HEK293 (cell line): ENCODE data around the gene RANGRF.

Experiments used
- CTCF ChIA-PET: fragments of 350-600 bp; formaldehyde crosslinking; extraction: SDS; loops from one replicate; lab custom pipeline; 2021; ENCODE audit warnings: antibody characterized with exemption; lab: Yijun Ruan, JAX
- POLR2A ChIA-PET: fragments of 300-600 bp; formaldehyde crosslinking; extraction: SDS; loops from one replicate; lab custom pipeline; 2020; ENCODE audit warnings: antibody characterized with exemption, inconsistent platforms; lab: Yijun Ruan, JAX
- H3K27ac ChIP-seq: fragments of 200-500 bp; sonication (Bioruptor generic); 2 replicates; pipeline ENCODE4 v1.5.1; 2014; ENCODE audit warnings: low read depth, low read length, control low read depth, inconsistent platforms; ENCODE audit errors: extremely low read depth
- H3K36me3 ChIP-seq, 2 experiments: fragments of 200-500 bp in 1 of 2; sonication (Bioruptor generic) in 1 of 2; 1 replicate in 1 of 2; 2 replicates in 1 of 2; pipeline ENCODE4 v1.5.1; 2014 to 2017; ENCODE audit warnings: inconsistent platforms in 2 of 2, low read length in 2 of 2; ENCODE audit not compliant: control insufficient read depth in 2 of 2, insufficient read depth in 1 of 2
- H3K4me1 ChIP-seq: fragments of 200-500 bp; sonication (Bioruptor generic); 2 replicates; pipeline ENCODE4 v1.5.1; 2014; ENCODE audit warnings: mild to moderate bottlenecking, low read length, inconsistent platforms; ENCODE audit not compliant: control insufficient read depth, insufficient read depth
- H3K4me3 ChIP-seq: 2 replicates; pipeline ENCODE4 v1.5.1; 2011; ENCODE audit warnings: low read depth, mild to moderate bottlenecking, control low read depth, low read length, moderate library complexity
- H3K9me3 ChIP-seq: fragments of 200-500 bp; sonication (Bioruptor generic); 2 replicates; pipeline ENCODE4 v1.5.1; 2014; ENCODE audit warnings: low read depth, low read length, inconsistent platforms; ENCODE audit not compliant: control insufficient read depth, insufficient read depth
- BCL11B ChIP-seq: fragments of 450-650 bp; formaldehyde crosslinking; IDR thresholded peaks from 2 replicates; pipeline ENCODE4 v1.5.1; 2016; ENCODE audit warnings: low read depth, missing biosample characterization, missing genetic modification characterization
- EGR2 ChIP-seq: fragments of 450-650 bp; formaldehyde crosslinking; IDR thresholded peaks from 2 replicates; pipeline ENCODE4 v1.5.1; 2016; ENCODE audit warnings: low read depth, missing biosample characterization, missing genetic modification characterization
- PRDM1 ChIP-seq: fragments of 450-650 bp; formaldehyde crosslinking; IDR thresholded peaks from 2 replicates; pipeline ENCODE4; 2016; ENCODE audit warnings: missing biosample characterization, missing genetic modification characterization
- REPIN1 ChIP-seq: fragments of 450-650 bp; formaldehyde crosslinking; IDR thresholded peaks from 2 replicates; pipeline ENCODE4 v1.5.1; 2017; ENCODE audit warnings: missing biosample characterization, missing genetic modification characterization, low read depth
- ZFHX2 ChIP-seq: fragments of 450-650 bp; formaldehyde crosslinking; conservative IDR thresholded peaks from 2 replicates; pipeline ENCODE4 v1.5.1; 2016; ENCODE audit warnings: missing biosample characterization, missing genetic modification characterization
- ZNF302 ChIP-seq: fragments of 450-650 bp; formaldehyde crosslinking; IDR thresholded peaks from 2 replicates; pipeline ENCODE4 v1.5.1; 2016; ENCODE audit warnings: missing biosample characterization, missing genetic modification characterization, low read depth
- ZNF311 ChIP-seq: fragments of 450-650 bp; formaldehyde crosslinking; IDR thresholded peaks from 2 replicates; pipeline ENCODE4 v1.5.1; 2017; ENCODE audit warnings: missing biosample characterization, missing genetic modification characterization, borderline replicate concordance
- ZNF600 ChIP-seq: fragments of 450-650 bp; formaldehyde crosslinking; IDR thresholded peaks from 2 replicates; pipeline ENCODE4 v1.5.1; 2016; ENCODE audit warnings: missing biosample characterization, missing genetic modification characterization
- ZNF610 ChIP-seq: fragments of 450-650 bp; formaldehyde crosslinking; IDR thresholded peaks from 2 replicates; pipeline ENCODE4 v1.5.1; 2016; ENCODE audit warnings: missing biosample characterization, missing genetic modification characterization, borderline replicate concordance
- ZNF776 ChIP-seq: fragments of 450-650 bp; formaldehyde crosslinking; IDR thresholded peaks from 2 replicates; pipeline ENCODE4 v1.5.0; 2017; ENCODE audit warnings: missing biosample characterization, missing genetic modification characterization, borderline replicate concordance
- ZNF837 ChIP-seq: fragments of 450-650 bp; formaldehyde crosslinking; IDR thresholded peaks from 2 replicates; pipeline ENCODE4 v1.5.1; 2016; ENCODE audit warnings: missing biosample characterization, missing genetic modification characterization
- TF ChIP-seq, protein P1 (sequence below): fragments of 450-650 bp; formaldehyde crosslinking; IDR thresholded peaks from 2 replicates; pipeline ENCODE4 v1.5.1; 2016; ENCODE audit warnings: missing biosample characterization, missing genetic modification characterization
- TF ChIP-seq, protein P2 (sequence below): fragments of 450-650 bp; formaldehyde crosslinking; IDR thresholded peaks from 2 replicates; pipeline ENCODE4 v1.5.1; 2016; ENCODE audit warnings: missing biosample characterization, missing genetic modification characterization
- TF ChIP-seq, protein P3 (sequence below): fragments of 450-650 bp; formaldehyde crosslinking; IDR thresholded peaks from 2 replicates; pipeline ENCODE4 v1.5.1; 2017; ENCODE audit warnings: missing biosample characterization, missing genetic modification characterization
- TF ChIP-seq, protein P4 (sequence below): fragments of 450-650 bp; formaldehyde crosslinking; IDR thresholded peaks from 2 replicates; pipeline ENCODE4 v1.5.1; 2016; ENCODE audit warnings: missing biosample characterization, missing genetic modification characterization
- TF ChIP-seq, protein P5 (sequence below): fragments of 450-650 bp; formaldehyde crosslinking; IDR thresholded peaks from 2 replicates; pipeline ENCODE4 v1.5.1; 2016; ENCODE audit warnings: missing biosample characterization, missing genetic modification characterization, low read depth

RANGRF gene

DNA sequence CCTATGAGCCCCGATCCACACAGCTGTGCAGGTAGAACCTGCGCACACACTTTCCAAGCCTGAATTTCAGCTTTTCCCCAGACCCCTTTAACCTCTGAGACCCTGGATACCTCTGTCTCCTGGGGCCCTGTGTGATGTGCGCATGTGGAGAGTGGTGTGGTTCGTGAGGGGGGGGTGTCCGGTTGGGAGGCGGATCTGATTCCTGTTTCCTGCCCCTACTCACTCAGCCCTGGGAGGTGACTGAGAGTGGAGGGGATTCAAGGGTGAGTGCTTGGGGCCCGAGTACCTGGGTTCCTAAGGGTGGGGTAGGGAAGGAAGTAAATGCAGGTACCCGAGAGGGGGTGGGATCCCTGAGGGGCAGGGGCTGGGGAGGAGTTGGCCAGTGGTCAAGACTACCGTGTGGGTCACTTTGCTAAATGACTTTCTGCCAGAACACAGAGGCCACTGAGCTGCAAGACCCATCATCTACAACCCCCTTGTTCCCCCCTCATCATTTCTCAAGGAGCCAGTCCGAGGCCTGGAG lies 22.2 kb downstream of the RANGRF start (continued):
- TF ChIP-seq, protein P1, sequence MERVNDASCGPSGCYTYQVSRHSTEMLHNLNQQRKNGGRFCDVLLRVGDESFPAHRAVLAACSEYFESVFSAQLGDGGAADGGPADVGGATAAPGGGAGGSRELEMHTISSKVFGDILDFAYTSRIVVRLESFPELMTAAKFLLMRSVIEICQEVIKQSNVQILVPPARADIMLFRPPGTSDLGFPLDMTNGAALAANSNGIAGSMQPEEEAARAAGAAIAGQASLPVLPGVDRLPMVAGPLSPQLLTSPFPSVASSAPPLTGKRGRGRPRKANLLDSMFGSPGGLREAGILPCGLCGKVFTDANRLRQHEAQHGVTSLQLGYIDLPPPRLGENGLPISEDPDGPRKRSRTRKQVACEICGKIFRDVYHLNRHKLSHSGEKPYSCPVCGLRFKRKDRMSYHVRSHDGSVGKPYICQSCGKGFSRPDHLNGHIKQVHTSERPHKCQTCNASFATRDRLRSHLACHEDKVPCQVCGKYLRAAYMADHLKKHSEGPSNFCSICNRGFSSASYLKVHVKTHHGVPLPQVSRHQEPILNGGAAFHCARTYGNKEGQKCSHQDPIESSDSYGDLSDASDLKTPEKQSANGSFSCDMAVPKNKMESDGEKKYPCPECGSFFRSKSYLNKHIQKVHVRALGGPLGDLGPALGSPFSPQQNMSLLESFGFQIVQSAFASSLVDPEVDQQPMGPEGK (tag by site-specific recombination) = no peak
- TF ChIP-seq PRDM1 (tag by site-specific recombination) (no peak), ZNF837 (tag by site-specific recombination) (no peak)
- TF ChIP-seq, protein P2, sequence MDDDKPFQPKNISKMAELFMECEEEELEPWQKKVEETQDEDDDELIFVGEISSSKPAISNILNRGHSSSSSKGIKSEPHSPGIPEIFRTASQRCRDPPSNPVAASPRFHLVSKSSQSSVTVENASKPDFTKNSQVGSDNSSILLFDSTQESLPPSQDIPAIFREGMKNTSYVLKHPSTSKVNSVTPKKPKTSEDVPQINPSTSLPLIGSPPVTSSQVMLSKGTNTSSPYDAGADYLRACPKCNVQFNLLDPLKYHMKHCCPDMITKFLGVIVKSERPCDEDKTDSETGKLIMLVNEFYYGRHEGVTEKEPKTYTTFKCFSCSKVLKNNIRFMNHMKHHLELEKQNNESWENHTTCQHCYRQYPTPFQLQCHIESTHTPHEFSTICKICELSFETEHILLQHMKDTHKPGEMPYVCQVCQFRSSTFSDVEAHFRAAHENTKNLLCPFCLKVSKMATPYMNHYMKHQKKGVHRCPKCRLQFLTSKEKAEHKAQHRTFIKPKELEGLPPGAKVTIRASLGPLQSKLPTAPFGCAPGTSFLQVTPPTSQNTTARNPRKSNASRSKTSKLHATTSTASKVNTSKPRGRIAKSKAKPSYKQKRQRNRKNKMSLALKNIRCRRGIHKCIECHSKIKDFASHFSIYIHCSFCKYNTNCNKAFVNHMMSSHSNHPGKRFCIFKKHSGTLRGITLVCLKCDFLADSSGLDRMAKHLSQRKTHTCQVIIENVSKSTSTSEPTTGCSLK = no peak

DNA sequence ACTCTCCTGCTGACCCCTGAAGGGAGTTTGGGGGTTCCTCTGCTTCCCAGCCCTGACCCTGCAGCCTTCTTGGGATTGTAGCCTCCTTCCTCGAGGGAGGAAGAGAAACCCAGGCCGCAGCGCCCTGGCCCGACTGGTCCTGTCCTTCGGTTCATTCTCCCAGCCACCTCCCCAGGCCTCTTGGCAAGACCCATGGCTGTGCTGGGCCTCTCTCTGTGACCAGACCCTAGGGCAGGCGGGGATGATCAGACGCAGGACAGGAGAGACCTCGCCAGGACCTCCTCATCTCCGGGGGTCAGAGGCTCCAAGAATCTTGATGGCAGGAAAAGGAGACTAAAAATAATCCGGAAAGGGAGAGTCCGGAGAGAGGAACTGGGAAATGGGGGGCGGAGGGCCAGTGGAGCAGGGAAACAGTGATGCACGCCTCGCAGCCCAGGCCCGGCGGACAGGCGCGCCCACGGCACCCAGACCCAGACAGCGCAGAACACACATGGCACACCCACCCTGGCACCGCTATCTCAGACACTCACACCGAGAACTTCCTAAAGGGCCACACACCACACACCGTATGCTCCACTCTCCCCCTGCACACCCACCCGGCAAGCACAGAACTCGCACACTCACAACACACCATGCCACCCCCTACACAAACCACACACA lies 22.8 kb downstream of the RANGRF start:
- H3K4me1 ChIP-seq = no peaks in the 10 kb centered on the region
- no peaks in the 10 kb centered on the region for H3K36me3 ChIP-seq
- no peaks in the 10 kb centered on the region for H3K9me3 ChIP-seq
- no peak overlapping the region for H3K27ac ChIP-seq
- ChIA-PET POLR2A (no interaction called here), CTCF (no interaction called here)
- TF ChIP-seq ZFHX2 (tag by site-specific recombination) (0 out of 2 replicates have a peak, but pooled peaks have one; percentile 24), ZNF600 (tag by site-specific recombination) (0 out of 2 replicates have a peak, but pooled peaks have one; percentile 15), ZNF302 (tag by site-specific recombination) (no peak), EGR2 (peak; percentile 51; the same call in 1 of the 2 replicates)
- H3K4me3 ChIP-seq = no peak overlapping the region

DNA sequence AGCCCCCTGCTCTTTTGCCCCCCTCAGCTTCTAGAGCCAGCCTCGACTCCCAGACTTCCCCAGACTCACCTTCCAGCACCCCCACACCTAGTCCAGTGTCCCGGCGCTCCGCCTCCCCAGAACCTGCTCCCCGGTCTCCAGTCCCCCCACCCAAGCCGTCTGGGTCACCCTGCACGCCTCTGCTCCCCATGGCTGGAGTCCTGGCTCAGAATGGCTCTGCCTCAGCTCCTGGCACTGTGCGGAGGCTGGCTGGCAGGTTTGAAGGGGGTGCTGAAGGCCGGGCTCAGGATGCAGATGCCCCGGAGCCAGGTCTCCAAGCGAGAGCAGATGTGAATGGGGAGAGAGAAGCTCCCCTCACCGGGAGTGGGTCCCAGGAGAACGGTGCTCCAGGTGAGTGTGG lies 23.8 kb downstream of the RANGRF start:
- no peaks in the 10 kb centered on the region for H3K36me3 ChIP-seq
- H3K9me3 ChIP-seq = no peaks in the 10 kb centered on the region
- CTCF ChIA-PET = interaction anchor here (0.7 to 1.5 kb wide), 2 partner anchors 11 to 400 kb away, joined by 3 to 4 read pairs; no protein-coding TSS in a partner anchor
- no peaks in the 10 kb centered on the region for H3K4me1 ChIP-seq
- H3K4me3 ChIP-seq = no peak overlapping the region
- no peak overlapping the region for H3K27ac ChIP-seq
- POLR2A ChIA-PET = no interaction called here
- TF ChIP-seq REPIN1 (no peak), BCL11B (tag by site-specific recombination) (no peak), ZNF776 (tag by site-specific recombination) (no peak), ZNF311 (tag by site-specific recombination) (no peak), ZNF610 (tag by site-specific recombination) (no peak)
- TF ChIP-seq, protein P3, sequence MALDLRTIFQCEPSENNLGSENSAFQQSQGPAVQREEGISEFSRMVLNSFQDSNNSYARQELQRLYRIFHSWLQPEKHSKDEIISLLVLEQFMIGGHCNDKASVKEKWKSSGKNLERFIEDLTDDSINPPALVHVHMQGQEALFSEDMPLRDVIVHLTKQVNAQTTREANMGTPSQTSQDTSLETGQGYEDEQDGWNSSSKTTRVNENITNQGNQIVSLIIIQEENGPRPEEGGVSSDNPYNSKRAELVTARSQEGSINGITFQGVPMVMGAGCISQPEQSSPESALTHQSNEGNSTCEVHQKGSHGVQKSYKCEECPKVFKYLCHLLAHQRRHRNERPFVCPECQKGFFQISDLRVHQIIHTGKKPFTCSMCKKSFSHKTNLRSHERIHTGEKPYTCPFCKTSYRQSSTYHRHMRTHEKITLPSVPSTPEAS (tag by site-specific recombination) = no peak
- TF ChIP-seq, protein P4, sequence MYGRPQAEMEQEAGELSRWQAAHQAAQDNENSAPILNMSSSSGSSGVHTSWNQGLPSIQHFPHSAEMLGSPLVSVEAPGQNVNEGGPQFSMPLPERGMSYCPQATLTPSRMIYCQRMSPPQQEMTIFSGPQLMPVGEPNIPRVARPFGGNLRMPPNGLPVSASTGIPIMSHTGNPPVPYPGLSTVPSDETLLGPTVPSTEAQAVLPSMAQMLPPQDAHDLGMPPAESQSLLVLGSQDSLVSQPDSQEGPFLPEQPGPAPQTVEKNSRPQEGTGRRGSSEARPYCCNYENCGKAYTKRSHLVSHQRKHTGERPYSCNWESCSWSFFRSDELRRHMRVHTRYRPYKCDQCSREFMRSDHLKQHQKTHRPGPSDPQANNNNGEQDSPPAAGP = no peak
- TF ChIP-seq, protein P5, sequence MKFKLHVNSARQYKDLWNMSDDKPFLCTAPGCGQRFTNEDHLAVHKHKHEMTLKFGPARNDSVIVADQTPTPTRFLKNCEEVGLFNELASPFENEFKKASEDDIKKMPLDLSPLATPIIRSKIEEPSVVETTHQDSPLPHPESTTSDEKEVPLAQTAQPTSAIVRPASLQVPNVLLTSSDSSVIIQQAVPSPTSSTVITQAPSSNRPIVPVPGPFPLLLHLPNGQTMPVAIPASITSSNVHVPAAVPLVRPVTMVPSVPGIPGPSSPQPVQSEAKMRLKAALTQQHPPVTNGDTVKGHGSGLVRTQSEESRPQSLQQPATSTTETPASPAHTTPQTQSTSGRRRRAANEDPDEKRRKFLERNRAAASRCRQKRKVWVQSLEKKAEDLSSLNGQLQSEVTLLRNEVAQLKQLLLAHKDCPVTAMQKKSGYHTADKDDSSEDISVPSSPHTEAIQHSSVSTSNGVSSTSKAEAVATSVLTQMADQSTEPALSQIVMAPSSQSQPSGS (tag by site-specific recombination) = no peak
